KMS-11 (cell line): ENCODE measurements around the gene GGN.

Experiments used
- H2AFZ ChIP-seq: fragments of 200-600 bp; sonication (generic); 2 replicates; pipeline ENCODE4 v1.6.1; 2016; ENCODE audit warnings: antibody characterized with exemption, mixed run types, low read depth
- H3K27ac ChIP-seq: fragments of 200-600 bp; sonication (generic); 2 replicates; pipeline ENCODE4 v1.6.1; 2016; ENCODE audit warnings: mild to moderate bottlenecking, mixed run types
- H3K27me3 ChIP-seq: fragments of 200-600 bp; sonication (generic); 2 replicates; pipeline ENCODE4 v1.6.1; 2017; ENCODE audit warnings: mild to moderate bottlenecking, low read depth, mixed run types, moderate library complexity; ENCODE audit not compliant: insufficient read depth
- H3K36me3 ChIP-seq: fragments of 200-600 bp; sonication (generic); 2 replicates; pipeline ENCODE4 v1.6.1; 2017; ENCODE audit warnings: mild to moderate bottlenecking, mixed run types; ENCODE audit not compliant: insufficient read depth
- H3K4me1 ChIP-seq: fragments of 200-600 bp; sonication (generic); 2 replicates; pipeline ENCODE4 v1.6.1; 2016; ENCODE audit warnings: mild to moderate bottlenecking, low read depth, mixed run types; ENCODE audit not compliant: poor library complexity, severe bottlenecking
- H3K4me2 ChIP-seq: fragments of 200-600 bp; sonication (generic); 2 replicates; pipeline ENCODE4 v1.7.0; 2016; ENCODE audit warnings: mild to moderate bottlenecking, mixed run types
- H3K4me3 ChIP-seq: fragments of 200-600 bp; sonication (generic); IDR thresholded peaks from 2 replicates; pipeline ENCODE4 v1.6.1; 2017; ENCODE audit warnings: low read depth, low read length, mixed read lengths; ENCODE audit not compliant: insufficient read depth
- H3K79me2 ChIP-seq: fragments of 200-600 bp; sonication (generic); 2 replicates; pipeline ENCODE4 v1.6.1; 2016; ENCODE audit warnings: low read depth, mixed run types; ENCODE audit not compliant: insufficient read depth
- H3K9ac ChIP-seq: fragments of 200-600 bp; sonication (generic); 2 replicates; pipeline ENCODE4 v1.6.1; 2016; ENCODE audit warnings: mild to moderate bottlenecking, mixed run types
- H4K20me1 ChIP-seq: fragments of 200-600 bp; sonication (generic); 2 replicates; pipeline ENCODE4 v1.6.1; 2016; ENCODE audit warnings: mild to moderate bottlenecking, mixed run types; ENCODE audit not compliant: insufficient read depth
- CTCF ChIP-seq: fragments of 200-600 bp; sonication (generic); conservative IDR thresholded peaks from 2 replicates; pipeline ENCODE4 v1.6.1; 2017; ENCODE audit warnings: low read depth, mild to moderate bottlenecking, antibody characterized with exemption, low read length, moderate library complexity, mixed read lengths

The GGN gene

GRCh38 chr19:38391911-38392464, 4.2 kb upstream of the GGN start:
- TF ChIP-seq CTCF: no peak
- Histone ChIP-seq H3K27ac (no peak overlapping the region), H3K4me3 (no peak overlapping the region), H3K36me3 (no peaks in the 10 kb centered on the region), H3K79me2 (no peaks in the 10 kb centered on the region), H3K9ac (no peak overlapping the region), H2AFZ (no peak overlapping the region), H4K20me1 (no peaks in the 10 kb centered on the region), H3K4me1 (peaks cover 5% of the 10 kb centered on the region), H3K4me2 (no peak overlapping the region), H3K27me3 (peaks cover 79% of the 10 kb centered on the region)

- no peak overlapping the region for H3K27ac ChIP-seq
- H3K27me3 ChIP-seq: peaks cover 63% of the 10 kb centered on the region
- H3K4me3 ChIP-seq: no peak overlapping the region
- no peaks in the 10 kb centered on the region for H4K20me1 ChIP-seq
- peaks cover 11% of the 10 kb centered on the region for H3K4me1 ChIP-seq
- no peak overlapping the region for H3K9ac ChIP-seq
- H2AFZ ChIP-seq: no peak overlapping the region
- no peak overlapping the region for H3K4me2 ChIP-seq
- TF ChIP-seq CTCF: no peak
- no peaks in the 10 kb centered on the region for H3K36me3 ChIP-seq
- H3K79me2 ChIP-seq: no peaks in the 10 kb centered on the region
Measured at GRCh38 chr19:38389957-38390924, 2.4 kb upstream of the GGN start.

GRCh38 chr19:38389101-38389925, 1.5 kb upstream of the GGN start:
- H3K9ac ChIP-seq: no peak overlapping the region
- no peaks in the 10 kb centered on the region for H4K20me1 ChIP-seq
- TF ChIP-seq CTCF: no peak
- no peak overlapping the region for H3K4me3 ChIP-seq
- no peak overlapping the region for H3K4me2 ChIP-seq
- no peak overlapping the region for H3K27ac ChIP-seq
- peaks cover 11% of the 10 kb centered on the region for H3K4me1 ChIP-seq
- H2AFZ ChIP-seq: no peak overlapping the region
- H3K27me3 ChIP-seq: peaks cover 54% of the 10 kb centered on the region
- no peaks in the 10 kb centered on the region for H3K79me2 ChIP-seq
- no peaks in the 10 kb centered on the region for H3K36me3 ChIP-seq

- H3K4me1 ChIP-seq: peaks cover 11% of the 10 kb centered on the region
- no peak within 1 kb of the TSS for H3K9ac ChIP-seq
- peak within 1 kb of the TSS; percentile 15; the same call in 1 of the 2 replicates for H3K27ac ChIP-seq
- no peaks in the 10 kb centered on the region for H4K20me1 ChIP-seq
- H3K4me2 ChIP-seq: peak within 1 kb of the TSS; percentile 89
- peak within 1 kb of the TSS; percentile 82 for H2AFZ ChIP-seq
- peaks cover 46% of the 10 kb centered on the region for H3K27me3 ChIP-seq
- H3K79me2 ChIP-seq: no peaks in the 10 kb centered on the region
- no peak for TF ChIP-seq CTCF
- no peak within 1 kb of the TSS for H3K4me3 ChIP-seq
- no peaks in the 10 kb centered on the region; the same call in 1 of the 2 replicates for H3K36me3 ChIP-seq
Measured at GRCh38 chr19:38388349-38389100, 691 bp upstream of the GGN start, which contains the start of gene SPRED3. SPRED3 (plus strand) TSS chr19:38388697; CDS start chr19:38390303, 1,606 bp downstream.
